GM18499 (cell line): ENCODE measurements around the gene NFE2L2.
A peak's percentile ranks its signal among the peaks of the same experiment; 100 is the strongest.
"Not testable (repeated sequence)": the region's sequence is repeated elsewhere in the genome, so short reads cannot be mapped to it uniquely, and the experiment has no call there.

Source experiments
- ATAC-seq: cut with Tn5 transposase; IDR thresholded peaks from one replicate; pipeline ENCODE4 v1.9.1; 2021; ENCODE audit warnings: moderate number of reproducible peaks; ENCODE audit not compliant: insufficient read depth, unreplicated experiment

Gene NFE2L2

DNA sequence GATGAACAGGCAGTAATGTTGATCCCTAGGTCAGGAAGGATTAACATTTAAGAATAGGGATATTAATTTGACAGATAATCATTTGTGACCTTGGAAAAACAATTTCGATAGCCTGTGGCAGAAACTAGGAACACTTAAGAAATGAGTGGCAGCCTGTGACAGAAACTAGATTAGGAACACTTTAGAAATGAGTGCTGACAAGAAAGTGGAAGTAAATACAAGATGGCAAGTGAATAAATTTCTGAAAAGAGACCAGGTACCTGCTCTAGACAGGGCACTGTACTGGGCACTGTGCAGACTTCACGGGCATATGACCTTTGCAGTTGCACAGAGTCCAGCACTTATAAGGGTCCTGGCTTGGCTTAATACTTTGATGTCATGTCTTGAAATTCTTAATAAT lies 57.4 kb downstream of the NFE2L2 start:
- ATAC-seq = peak; percentile 58

DNA sequence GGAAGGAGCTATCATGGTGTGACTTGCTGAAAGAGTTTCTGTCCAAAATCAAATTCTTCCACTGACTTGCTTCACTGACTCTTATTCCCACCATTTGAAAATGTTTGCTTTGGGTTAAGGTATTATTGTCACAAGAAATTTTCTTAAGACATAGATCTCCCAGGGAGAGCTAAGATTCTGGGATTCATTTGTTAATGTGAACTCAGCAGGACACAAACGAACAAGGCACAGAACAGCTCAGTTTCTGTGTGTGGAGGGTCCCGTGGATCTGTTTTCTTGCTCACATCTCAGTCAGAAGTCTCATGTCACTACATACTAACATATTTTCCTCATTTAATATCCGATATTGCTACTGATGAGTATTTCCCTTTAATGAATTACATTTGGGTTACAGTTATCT lies 60.1 kb downstream of the NFE2L2 start:
- no peak for ATAC-seq

DNA sequence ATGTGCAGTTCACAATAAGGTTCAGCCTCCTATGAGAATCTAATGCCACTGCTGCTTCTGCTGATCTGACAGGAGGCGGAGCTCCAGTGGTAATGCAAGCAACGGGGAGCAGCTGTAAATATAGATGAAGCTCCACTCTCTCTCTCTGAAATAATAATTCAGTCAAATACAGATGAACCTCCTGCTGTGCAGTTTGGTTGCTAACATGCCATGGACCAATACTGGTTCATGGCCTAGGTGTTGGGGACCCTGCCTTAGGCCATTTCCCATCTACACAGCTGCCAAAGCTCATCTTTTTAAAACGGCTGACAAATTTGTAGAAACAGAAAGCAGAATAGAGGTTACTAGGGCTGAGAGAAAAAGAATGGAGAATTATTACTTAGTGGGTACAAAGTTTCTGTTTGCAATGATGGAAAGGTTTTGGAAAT lies 62.6 kb downstream of the NFE2L2 start:
- no peak for ATAC-seq

DNA sequence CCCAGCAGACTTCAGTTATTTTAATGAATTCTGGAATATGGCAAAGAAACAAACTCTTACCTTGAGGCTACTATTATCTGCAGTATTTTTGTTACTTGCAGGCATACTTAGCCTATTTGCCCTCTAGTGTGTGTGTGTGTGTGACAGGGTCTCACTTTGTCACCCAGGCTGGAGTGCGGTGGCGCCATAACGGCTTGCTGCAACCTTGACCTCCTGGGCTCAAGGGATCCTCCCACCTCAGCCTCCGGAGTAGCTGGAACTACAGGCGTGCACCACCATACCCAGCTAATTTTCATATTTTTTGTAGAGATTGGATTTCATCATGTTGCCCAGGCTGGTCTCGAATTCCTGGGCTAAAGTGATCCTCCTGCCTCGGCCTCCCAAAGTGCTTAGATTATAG lies 64.1 kb downstream of the NFE2L2 start:
- not testable (repeated sequence) for ATAC-seq

DNA sequence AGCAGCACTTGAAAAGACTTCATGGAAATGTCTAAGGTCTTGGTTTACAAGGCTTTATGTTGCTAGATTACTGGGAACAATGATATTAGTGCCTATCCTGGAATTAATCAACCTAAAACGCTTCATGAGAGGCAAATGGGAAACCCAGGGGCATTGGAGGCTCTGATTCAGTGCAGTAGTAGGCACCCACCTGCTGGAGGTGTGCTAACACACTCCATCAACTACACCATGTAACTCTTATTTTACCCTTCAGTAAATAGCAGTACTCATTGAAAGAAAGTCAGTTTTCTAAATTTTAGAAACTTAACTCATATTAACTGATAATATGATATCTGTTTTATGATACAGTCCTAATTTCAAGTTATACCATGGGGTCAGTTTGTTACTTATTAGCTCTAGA lies 69.3 kb downstream of the NFE2L2 start:
- ATAC-seq = no peak

DNA sequence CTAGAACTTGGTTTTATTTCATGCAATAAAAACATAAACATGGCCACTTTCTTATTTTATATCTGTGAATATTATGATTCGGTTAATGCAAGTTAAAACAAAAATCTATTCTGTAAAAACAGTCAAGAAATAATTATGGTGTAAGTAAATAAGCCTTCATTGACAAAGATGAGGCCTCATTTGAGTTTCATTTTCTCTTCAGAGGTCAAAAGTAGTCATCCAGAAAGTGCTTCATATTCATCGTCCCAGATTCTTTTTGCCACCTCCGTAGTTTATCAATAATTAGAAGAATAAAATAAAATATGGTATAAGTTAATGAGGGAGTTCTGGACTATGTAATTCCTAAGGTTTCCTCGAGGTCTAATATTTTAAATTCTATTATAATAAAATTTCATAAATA lies 71.3 kb downstream of the NFE2L2 start:
- ATAC-seq = no peak

DNA sequence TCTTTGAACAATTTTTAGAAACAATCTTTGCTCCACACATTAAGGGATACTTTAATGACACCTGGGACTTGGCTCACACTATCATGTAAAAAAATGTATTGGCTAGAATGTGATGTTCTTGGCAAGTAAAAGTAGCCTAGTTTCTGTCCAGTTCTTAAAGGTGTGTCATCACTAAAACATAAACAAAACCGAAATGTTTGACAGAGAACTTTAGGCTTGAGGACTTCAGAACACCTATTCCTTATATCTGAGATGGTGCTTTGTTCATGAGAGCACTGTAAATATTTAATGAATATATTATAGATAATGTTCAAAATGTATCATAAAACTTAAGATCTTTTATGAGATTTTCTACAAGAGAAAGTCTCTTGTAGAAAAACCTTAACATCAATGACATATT lies 71.7 kb downstream of the NFE2L2 start:
- ATAC-seq = no peak

DNA sequence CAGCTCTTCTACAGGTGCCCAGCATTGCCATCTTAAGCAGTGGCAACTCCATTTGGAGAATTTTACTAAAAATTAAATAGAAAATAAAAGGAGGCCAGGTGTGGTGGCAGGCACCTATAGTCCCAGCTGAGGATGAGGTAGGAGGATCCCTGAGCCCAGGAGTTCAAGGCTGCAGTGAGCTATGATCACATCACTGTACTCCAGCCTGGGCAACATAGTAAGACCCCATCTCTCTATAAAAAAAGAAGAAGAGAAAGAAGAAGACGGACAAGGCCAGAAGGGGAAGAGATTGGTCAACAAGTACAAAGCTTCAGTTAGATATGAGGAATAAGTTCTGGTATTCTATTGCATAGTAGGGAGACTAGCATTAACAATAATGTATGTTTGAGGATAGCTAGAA lies 73.6 kb downstream of the NFE2L2 start:
- ATAC-seq = no peak

DNA sequence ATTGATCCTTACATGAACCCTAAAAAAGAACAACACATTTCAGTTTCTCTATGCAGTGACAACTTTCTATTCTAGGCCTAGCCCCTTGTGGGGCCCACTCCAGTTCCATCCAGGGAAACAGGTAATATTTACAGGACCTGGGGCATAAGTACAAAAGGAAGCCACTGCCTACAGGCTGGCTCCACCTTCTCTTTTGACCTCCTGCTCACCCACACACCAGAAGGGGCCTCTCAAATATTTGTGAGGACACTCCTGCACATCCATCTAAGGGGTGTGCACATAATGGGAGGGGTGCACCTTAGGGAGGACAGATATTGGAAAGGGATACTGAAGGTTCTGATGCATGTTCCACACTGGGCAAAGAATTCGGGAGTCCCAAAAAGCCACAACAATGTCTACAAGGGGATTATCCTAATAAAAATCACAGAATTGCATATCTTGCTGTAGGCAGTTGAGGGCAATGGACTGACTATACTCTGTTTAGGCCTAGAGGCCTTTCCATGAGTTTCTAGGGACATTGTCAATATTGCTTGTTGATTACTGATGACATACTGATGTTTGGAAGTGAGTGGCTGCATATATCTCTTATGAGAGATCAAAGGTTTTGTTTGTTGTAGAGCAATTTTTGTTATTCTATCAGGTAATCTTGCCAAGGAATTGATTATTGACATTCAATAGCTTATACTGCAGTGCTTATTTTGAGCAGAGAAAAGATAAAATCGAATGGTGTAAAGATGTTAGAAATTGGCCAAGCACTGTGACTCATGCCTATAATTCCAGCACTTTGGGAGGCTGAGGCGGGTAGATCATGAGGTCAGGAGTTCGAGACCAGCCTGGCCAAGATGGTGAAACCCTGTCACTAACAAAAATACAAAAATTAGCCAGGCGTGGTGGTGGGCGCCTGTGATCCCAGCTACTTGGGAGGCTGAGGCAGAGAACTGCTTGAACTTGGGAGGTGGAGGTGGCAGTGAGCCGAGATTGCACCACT lies 75.8 kb downstream of the NFE2L2 start:
- no peak for ATAC-seq

DNA sequence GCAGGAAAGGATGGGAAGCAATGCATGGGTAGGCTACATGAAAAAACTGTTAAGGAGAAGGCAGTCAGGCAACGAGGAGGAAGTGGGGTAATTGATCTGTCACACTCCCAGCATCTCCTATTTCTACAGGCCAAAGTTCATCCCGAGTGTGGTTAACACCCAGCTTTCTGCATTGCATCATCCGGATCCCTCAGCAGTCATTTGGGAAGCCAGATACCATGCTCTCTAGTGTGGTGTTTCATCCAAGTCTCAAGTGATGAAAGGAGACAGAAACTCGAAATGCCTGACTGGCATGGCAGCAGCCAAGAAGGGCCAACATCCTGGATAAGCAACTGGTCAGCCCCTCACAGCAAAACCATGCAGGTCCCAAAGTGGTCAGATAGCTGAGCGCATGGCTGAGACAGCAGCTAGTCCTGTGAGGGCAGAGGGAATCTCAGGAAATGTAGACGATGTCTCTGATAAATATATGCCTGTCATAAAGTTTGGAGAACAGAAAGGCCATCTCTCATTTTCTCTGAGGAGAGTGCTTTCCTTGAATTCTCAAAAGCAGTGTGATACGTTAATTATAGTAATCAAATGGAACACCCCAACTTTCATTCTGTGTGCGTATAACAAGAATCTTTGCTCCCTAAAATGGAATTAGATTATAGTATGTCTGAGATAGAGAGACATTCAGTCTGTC lies 76.8 kb downstream of the NFE2L2 start:
- ATAC-seq = no peak

DNA sequence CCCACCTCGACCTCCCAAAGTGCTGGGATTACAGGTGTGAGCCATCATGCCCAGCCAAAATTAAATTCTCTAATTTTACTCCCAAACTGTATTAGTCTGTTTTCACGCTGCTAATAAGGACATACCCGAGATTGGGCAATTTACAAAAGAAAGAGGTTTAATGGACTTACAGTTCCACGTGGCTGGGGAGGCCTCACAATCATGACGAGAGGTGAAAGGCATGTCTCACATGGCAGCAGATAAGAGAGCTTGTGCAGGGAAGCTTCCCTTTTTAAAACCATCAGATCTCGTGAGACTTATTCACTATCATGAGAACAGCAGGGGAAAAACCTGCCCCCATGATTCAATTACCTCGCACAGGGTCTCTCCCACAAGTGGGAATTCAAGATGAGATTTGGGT lies 78.5 kb downstream of the NFE2L2 start:
- not testable (repeated sequence) for ATAC-seq

DNA sequence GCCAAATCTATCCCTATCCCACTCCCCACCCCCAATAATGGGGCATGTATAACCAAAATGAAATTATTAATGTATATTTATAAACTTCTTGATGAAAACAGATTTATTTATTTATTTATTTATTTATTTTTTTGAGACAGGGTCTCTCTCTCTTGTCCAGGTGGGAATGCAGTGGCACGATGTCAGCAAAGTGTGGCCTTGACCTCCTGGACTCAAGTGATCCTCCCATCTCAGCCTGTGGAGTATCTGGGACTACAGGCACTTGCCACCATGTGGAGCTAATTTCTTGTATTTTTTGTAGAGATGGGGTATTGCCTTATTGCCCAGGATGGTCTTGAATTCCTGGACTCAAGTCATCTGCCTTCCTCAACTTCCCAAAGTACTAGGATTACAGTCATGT lies 79.9 kb downstream of the NFE2L2 start:
- ATAC-seq = no peak

DNA sequence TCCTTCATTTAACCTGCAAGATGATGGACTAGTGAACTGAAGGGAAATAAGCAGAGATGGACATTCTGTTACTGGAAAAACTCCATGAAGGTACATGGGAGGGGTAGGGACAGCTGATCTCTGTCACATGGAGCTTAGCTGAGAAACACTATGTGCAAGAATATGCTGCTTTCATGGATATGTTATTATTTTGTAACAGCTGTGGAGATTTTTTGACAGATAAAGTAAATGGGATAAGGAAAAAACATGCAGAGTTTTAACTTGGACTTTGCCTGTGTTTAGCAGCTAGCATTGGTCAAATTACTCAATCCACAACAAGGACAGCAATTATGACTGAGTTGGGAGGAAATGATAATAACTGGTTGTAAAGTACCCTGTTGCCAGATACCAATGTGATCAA lies 80.7 kb downstream of the NFE2L2 start:
- ATAC-seq = no peak
